Measurements from ENCODE around the gene HMGCS2. TPM values are rescaled to one million over a fixed set of nuclear protein-coding genes. Genes with fewer than 3 reads are reported as not detected.

The HMGCS2 gene
- total RNA-seq, 4 donors from 2014 or later, result not detected

- no peak for DNase-seq (ENCODE audit: low spot score in 2 of 2)
- H3K4me1 ChIP-seq, result peaks cover 0 to 3% (median 0%) of the 10 kb centered on the region in 4 donors
- H3K9me3 ChIP-seq, result no peaks in the 10 kb centered on the region
- WGBS, 2 donors, result 56 to 59% methylated on average over 4 of the region's 4 CpGs
- H3K27ac ChIP-seq, result no peak overlapping the region
- TF ChIP-seq CTCF (IDR thresholded peaks at IDR 0.05), result no peak
- no peak for TF ChIP-seq EP300 (IDR thresholded peaks at IDR 0.05)
- TF ChIP-seq POLR2A (IDR thresholded peaks at IDR 0.05), result no peak
- H3K4me3 ChIP-seq, result no peak overlapping the region
- no peaks in the 10 kb centered on the region for H3K36me3 ChIP-seq
- no peaks in the 10 kb centered on the region for H3K27me3 ChIP-seq
These were observed 37.8 kb upstream of the HMGCS2 start for GRCh38 chr1:119806489-119806888.

- Histone ChIP-seq H3K27ac (no peak overlapping the region), H3K36me3 (no peaks in the 10 kb centered on the region), H3K27me3 (no peaks in the 10 kb centered on the region), H3K4me1 (peaks cover 0 to 3% (median 0%) of the 10 kb centered on the region in 4 donors), H3K9me3 (no peaks in the 10 kb centered on the region), H3K4me3 (no peak overlapping the region)
- whole genome bisulfite sequencing, 2 donors, result 92 to 94% methylated on average over 13 of the region's 13 CpGs
- DNase-seq (ENCODE audit: low spot score in 2 of 2), result no peak
- TF ChIP-seq POLR2A (IDR thresholded peaks at IDR 0.05), result no peak
These were observed 37.0 kb upstream of the HMGCS2 start for GRCh38 chr1:119805746-119806145.

- H3K27me3 ChIP-seq, result no peaks in the 10 kb centered on the region
- no peak for DNase-seq (ENCODE audit: low spot score in 2 of 2)
- no peaks in the 10 kb centered on the region for H3K36me3 ChIP-seq
- no peak overlapping the region for H3K27ac ChIP-seq
- TF ChIP-seq CTCF (IDR thresholded peaks at IDR 0.05) (no peak), EP300 (IDR thresholded peaks at IDR 0.05) (no peak), POLR2A (IDR thresholded peaks at IDR 0.05) (no peak)
- WGBS, 2 donors, result 79 to 82% methylated on average over 8 of the region's 8 CpGs
- peaks cover 0 to 3% (median 0%) of the 10 kb centered on the region in 4 donors for H3K4me1 ChIP-seq
- no peaks in the 10 kb centered on the region for H3K9me3 ChIP-seq
- no peak overlapping the region for H3K4me3 ChIP-seq
These were observed 36.5 kb upstream of the HMGCS2 start for GRCh38 chr1:119805247-119805646.

- WGBS, 2 donors, result 80 to 84% methylated on average over 15 of the region's 15 CpGs
- Histone ChIP-seq H3K36me3 (no peaks in the 10 kb centered on the region), H3K27ac (no peak overlapping the region), H3K9me3 (no peaks in the 10 kb centered on the region), H3K4me3 (no peak overlapping the region), H3K27me3 (no peaks in the 10 kb centered on the region), H3K4me1 (no peaks in the 10 kb centered on the region)
- no peak for TF ChIP-seq CTCF (IDR thresholded peaks at IDR 0.05)
- no peak for TF ChIP-seq POLR2A (IDR thresholded peaks at IDR 0.05)
- TF ChIP-seq EP300 (IDR thresholded peaks at IDR 0.05), result no peak
- DNase-seq (ENCODE audit: low spot score in 2 of 2), result no peak
These were observed 31.0 kb upstream of the HMGCS2 start for GRCh38 chr1:119799599-119800177.

- Histone ChIP-seq H3K27ac (no peak overlapping the region), H3K4me3 (no peak overlapping the region), H3K9me3 (no peaks in the 10 kb centered on the region), H3K4me1 (no peaks in the 10 kb centered on the region), H3K36me3 (no peaks in the 10 kb centered on the region), H3K27me3 (no peaks in the 10 kb centered on the region)
- no peak for DNase-seq (ENCODE audit: low spot score in 2 of 2)
- TF ChIP-seq POLR2A (IDR thresholded peaks at IDR 0.05) (no peak), EP300 (IDR thresholded peaks at IDR 0.05) (no peak), CTCF (IDR thresholded peaks at IDR 0.05) (no peak)
- WGBS, 2 donors, result 79 to 83% methylated on average over 4 of the region's 4 CpGs
These were observed 30.3 kb upstream of the HMGCS2 start for GRCh38 chr1:119799003-119799402.

GRCh38 chr1:119797606-119798005 lies 28.9 kb upstream of the HMGCS2 start:
- 91 to 97% methylated on average over 7 of the region's 7 CpGs for WGBS, 2 donors

More at GRCh38 chr1:119797606-119798005, 28.9 kb upstream of the HMGCS2 start:
- H3K27me3 ChIP-seq, result no peaks in the 10 kb centered on the region
- no peaks in the 10 kb centered on the region for H3K9me3 ChIP-seq
- no peaks in the 10 kb centered on the region for H3K4me1 ChIP-seq
- no peak overlapping the region for H3K4me3 ChIP-seq
- DNase-seq (ENCODE audit: low spot score in 2 of 2), result no peak
- no peak overlapping the region for H3K27ac ChIP-seq
- TF ChIP-seq EP300 (IDR thresholded peaks at IDR 0.05), result no peak
- no peak for TF ChIP-seq POLR2A (IDR thresholded peaks at IDR 0.05)
- H3K36me3 ChIP-seq, result no peaks in the 10 kb centered on the region

Measured in tibial nerve (tissue), 4 donors.